HG03139 (cell line): ENCODE results near the gene C11orf24.
A peak's percentile ranks its signal among the peaks of the same experiment; 100 is the strongest.

ENCODE experiments used
- ATAC-seq: cut with Tn5 transposase; IDR thresholded peaks from one replicate; pipeline ENCODE4 v1.9.1; 2021; ENCODE audit not compliant: unreplicated experiment

The C11orf24 gene

GRCh38 chr11:68271023-68271780, 571 bp downstream of the C11orf24 start:
- ATAC-seq = peak; percentile 34

- ATAC-seq = no peak
Observed at GRCh38 chr11:68270196-68271022, 1.4 kb downstream of the C11orf24 start.

GRCh38 chr11:68269414-68270081, 2.2 kb downstream of the C11orf24 start:
- ATAC-seq = no peak

- ATAC-seq = no peak
Observed at GRCh38 chr11:68267881-68268240, 3.9 kb downstream of the C11orf24 start.

- ATAC-seq = no peak
Observed at GRCh38 chr11:68266936-68267880, 4.6 kb downstream of the C11orf24 start.

GRCh38 chr11:68266121-68266891, 5.5 kb downstream of the C11orf24 start:
- ATAC-seq = peak; percentile 57

GRCh38 chr11:68264741-68265540, 6.8 kb downstream of the C11orf24 start:
- ATAC-seq = no peak

GRCh38 chr11:68264244-68264643, 7.5 kb downstream of the C11orf24 start:
- ATAC-seq = no peak

GRCh38 chr11:68263444-68264035, 8.2 kb downstream of the C11orf24 start:
- ATAC-seq = no peak

GRCh38 chr11:68262544-68262827, 9.3 kb downstream of the C11orf24 start:
- ATAC-seq = no peak

- ATAC-seq = no peak
Observed at GRCh38 chr11:68261749-68262543, 9.8 kb downstream of the C11orf24 start.

- no peak for ATAC-seq
Observed at GRCh38 chr11:68261006-68261405, 10.8 kb downstream of the C11orf24 start.

GRCh38 chr11:68260484-68260883, 11.3 kb downstream of the C11orf24 start:
- ATAC-seq = no peak

- ATAC-seq = no peak
Observed at GRCh38 chr11:68259122-68259959, 12.4 kb downstream of the C11orf24 start.

- ATAC-seq = no peak
Observed at GRCh38 chr11:68258363-68258765, 13.4 kb downstream of the C11orf24 start.

GRCh38 chr11:68257477-68258362, 14.1 kb downstream of the C11orf24 start:
- ATAC-seq = no peak
